Kasumi-1 (cell line): ENCODE data around the gene LARP7.
"Not testable (repeated sequence)": the region's sequence is repeated elsewhere in the genome, so short reads cannot be mapped to it uniquely, and the experiment has no call there.

ENCODE experiments used
- DNase-seq, 2 experiments: peaks; one replicate each; lab custom pipeline; 2025; lab: John Stamatoyannopoulos, UW

LARP7 gene

GRCh38 chr4:112650332-112650731 is 13.4 kb downstream of the LARP7 start:
- no peak for DNase-seq

GRCh38 chr4:112651641-112652040 is 14.7 kb downstream of the LARP7 start:
- no peak for DNase-seq

GRCh38 chr4:112652216-112652615 is 15.3 kb downstream of the LARP7 start:
- no peak for DNase-seq

GRCh38 chr4:112655270-112655669 is 18.3 kb downstream of the LARP7 start:
- DNase-seq = no peak

- DNase-seq = not testable (repeated sequence)
These were observed 19.2 kb downstream of the LARP7 start for GRCh38 chr4:112656115-112656514.

GRCh38 chr4:112664611-112665010 is 27.7 kb downstream of the LARP7 start:
- no peak for DNase-seq

- no peak for DNase-seq
These were observed 31.2 kb downstream of the LARP7 start for GRCh38 chr4:112668131-112668530.

- DNase-seq = no peak
These were observed 36.1 kb downstream of the LARP7 start for GRCh38 chr4:112673076-112673475.

GRCh38 chr4:112673686-112674085 is 36.7 kb downstream of the LARP7 start:
- DNase-seq = no peak

GRCh38 chr4:112674376-112674775 is 37.4 kb downstream of the LARP7 start:
- DNase-seq = no peak

GRCh38 chr4:112677519-112678091 is 40.7 kb downstream of the LARP7 start:
- DNase-seq = no peak

- no peak for DNase-seq
These were observed 44.1 kb downstream of the LARP7 start for GRCh38 chr4:112680996-112681395.

GRCh38 chr4:112693507-112693906 is 56.6 kb downstream of the LARP7 start:
- DNase-seq = no peak

GRCh38 chr4:112700679-112701078 is 63.7 kb downstream of the LARP7 start:
- DNase-seq = no peak

- no peak for DNase-seq
These were observed 65.9 kb downstream of the LARP7 start for GRCh38 chr4:112702892-112703291.

- DNase-seq = no peak
These were observed 67.4 kb downstream of the LARP7 start for GRCh38 chr4:112704322-112704721.

- DNase-seq = no peak
These were observed 68.3 kb downstream of the LARP7 start for GRCh38 chr4:112704991-112705845.

GRCh38 chr4:112705891-112706839 is 69.2 kb downstream of the LARP7 start:
- peak in 1 of 2 experiments; percentile 57 for DNase-seq

- peak in 1 of 2 experiments; percentile 57 for DNase-seq
These were observed 69.9 kb downstream of the LARP7 start for GRCh38 chr4:112706840-112707207.
